ENCODE results near the gene FANCI. TPM values are rescaled to one million over a fixed set of nuclear protein-coding genes. Genes with fewer than 3 reads are reported as not detected.

Gene FANCI
- total and polyA plus RNA-seq, 2 of the 13 experiments (the other 11 are each of a cell fraction or from before 2014, with no cell fraction given): 15.7 to 68.8 TPM

DNA sequence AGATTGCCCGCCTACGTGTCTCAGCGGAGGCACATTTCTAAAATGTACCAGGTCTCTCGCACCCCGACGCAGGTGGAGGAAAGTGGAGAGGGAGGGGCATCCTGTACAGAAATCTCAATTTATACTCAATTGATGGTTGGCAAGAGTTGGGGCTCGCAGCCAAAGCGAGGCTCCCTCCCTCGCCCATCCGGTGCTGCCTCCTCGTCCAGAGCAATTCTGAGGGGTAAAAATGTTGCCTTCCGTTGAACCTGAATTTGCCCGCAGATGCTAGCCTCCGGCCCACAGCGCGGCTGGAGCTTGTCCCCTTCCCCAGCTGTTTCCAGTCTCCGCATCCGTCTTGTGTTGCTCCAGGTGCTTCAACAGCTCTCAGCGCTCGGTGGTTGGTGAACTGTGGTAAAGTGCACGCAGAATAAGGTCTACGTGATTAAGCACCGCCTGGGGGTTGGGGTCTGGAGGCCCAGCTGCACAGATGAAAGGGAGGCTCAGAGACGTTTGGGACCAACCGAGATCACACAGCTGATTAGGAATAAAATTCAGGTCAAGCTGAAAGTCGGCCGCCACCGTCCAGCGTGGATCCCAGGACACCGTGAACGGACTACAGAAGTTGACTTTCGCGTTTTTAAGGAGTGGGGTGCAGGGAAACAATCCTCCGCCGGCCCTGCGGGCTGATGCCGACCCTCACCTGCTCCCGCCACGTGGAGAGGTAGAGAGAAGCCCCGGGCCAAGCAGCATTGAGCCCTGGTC is 91.7 kb downstream of the FANCI start:
- BruUV-seq (replicated peaks): no TSS peak
- H3K4me2 ChIP-seq (ENCODE audit: low read depth, low read length): peak overlapping the region; percentile 85
- ChIA-PET CTCF (ENCODE audit: low intra/inter-chr PET ratio, low total read pairs) (no interaction called here), POLR2A (interaction anchor here (0.8 to 1.3 kb wide), 7 partner anchors 9 to 247 kb away, joined by 3 to 9 read pairs (median 4); partner anchors contain the start of genes ABHD2 and TICRR)
- intact Hi-C loops (cut with micrococcal nuclease; ENCODE audit: unreplicated experiment) (no loop called here), in situ Hi-C loops (cut with HindIII; ENCODE audit: extremely low pct_ligation_motif_present, low pct_unique_long_range_greater_than_20kb) (no loop called here)
- under 1% methylated on average over 21 of the region's 40 CpGs for WGBS (ENCODE audit: low lambda C conversion rate)
- peak overlapping the region; percentile 0 for H2AFZ ChIP-seq (ENCODE audit: low read length)
- peaks cover 7% of the 10 kb centered on the region; the same call in 1 of the 2 replicates for H4K20me1 ChIP-seq (ENCODE audit: insufficient read depth, low read length)
- peak overlapping the region; percentile 47 to 76 (median 69) for H3K4me3 ChIP-seq (replicated peaks in 1 of 3; ENCODE audit: insufficient read depth in 1 of 3, low read depth in 2 of 3, low read length in 3 of 3)
- DNase-seq (ENCODE audit: low spot score) (peak; percentile 10), ATAC-seq (peak; percentile 5; the same call in 2 of the 3 replicates), FAIRE-seq (no peak)
- H3K9ac ChIP-seq (ENCODE audit: insufficient read depth, low read depth, low read length): peak overlapping the region; percentile 50; the same call in 1 of the 2 replicates
- peaks cover 0 to 5% of the 10 kb centered on the region in 2 experiments; a peak in 1 of 5 replicates for H3K27me3 ChIP-seq (ENCODE audit: control insufficient read depth in 1 of 2, insufficient read depth in 2 of 2, low read length in 2 of 2)
- H3K79me2 ChIP-seq (ENCODE audit: insufficient read depth, low read length): peaks cover 27% of the 10 kb centered on the region
- H3K4me1 ChIP-seq (ENCODE audit: insufficient read depth, low read length): peaks cover 52% of the 10 kb centered on the region
- H3K9me3 ChIP-seq (ENCODE audit: low read length): no peaks in the 10 kb centered on the region
- H3K27ac ChIP-seq (ENCODE audit: extremely low read length, insufficient read depth, low read length): no peak overlapping the region
- H3K36me3 ChIP-seq (replicated peaks in 1 of 2; ENCODE audit: control insufficient read depth in 1 of 2, insufficient read depth in 2 of 2, low read length in 2 of 2): peaks cover 11 to 22% of the 10 kb centered on the region in 2 experiments
- TF ChIP-seq ZNF788 (CRISPR knock-in tag; IDR thresholded peaks at IDR 0.05; ENCODE audit: borderline replicate concordance) (no peak), ZNF672 (CRISPR knock-in tag; IDR thresholded peaks at IDR 0.05) (0 out of 2 replicates have a peak, but pooled peaks have one; percentile 9), ZFP41 (CRISPR knock-in tag; IDR thresholded peaks at IDR 0.05; ENCODE audit: borderline replicate concordance) (no peak), NFATC3 (CRISPR knock-in tag; IDR thresholded peaks at IDR 0.05) (no peak), ATF1 (CRISPR knock-in tag; IDR thresholded peaks at IDR 0.05) (peak; percentile 32), SUZ12 (IDR thresholded peaks at IDR 0.05; ENCODE audit: low read depth, low read length) (no peak), ZNF598 (CRISPR knock-in tag; IDR thresholded peaks at IDR 0.05; ENCODE audit: borderline replicate concordance) (no peak), MIER3 (CRISPR knock-in tag; IDR thresholded peaks at IDR 0.05; ENCODE audit: borderline replicate concordance) (no peak), HNRNPH1 (optimal IDR thresholded peaks at IDR 0.05; ENCODE audit: low read depth, low read length) (no peak), GATA4 (IDR thresholded peaks at IDR 0.05; ENCODE audit: borderline replicate concordance, low read depth) (no peak), HOXA7 (CRISPR knock-in tag; IDR thresholded peaks at IDR 0.05) (peak; percentile 78; the same call in 1 of the 2 replicates), SSRP1 (CRISPR knock-in tag; IDR thresholded peaks at IDR 0.05) (peak; percentile 93; the same call in 1 of the 2 replicates), MEIS2 (CRISPR knock-in tag; IDR thresholded peaks at IDR 0.05) (no peak), ZNF577 (CRISPR knock-in tag; IDR thresholded peaks at IDR 0.05; ENCODE audit: borderline replicate concordance, low read depth) (no peak), ZZZ3 (CRISPR knock-in tag; IDR thresholded peaks at IDR 0.05; ENCODE audit: borderline replicate concordance) (no peak), CHCHD3 (CRISPR knock-in tag; IDR thresholded peaks at IDR 0.05) (0 out of 2 replicates have a peak, but pooled peaks have one; percentile 4)
- TF ChIP-seq, protein P1, sequence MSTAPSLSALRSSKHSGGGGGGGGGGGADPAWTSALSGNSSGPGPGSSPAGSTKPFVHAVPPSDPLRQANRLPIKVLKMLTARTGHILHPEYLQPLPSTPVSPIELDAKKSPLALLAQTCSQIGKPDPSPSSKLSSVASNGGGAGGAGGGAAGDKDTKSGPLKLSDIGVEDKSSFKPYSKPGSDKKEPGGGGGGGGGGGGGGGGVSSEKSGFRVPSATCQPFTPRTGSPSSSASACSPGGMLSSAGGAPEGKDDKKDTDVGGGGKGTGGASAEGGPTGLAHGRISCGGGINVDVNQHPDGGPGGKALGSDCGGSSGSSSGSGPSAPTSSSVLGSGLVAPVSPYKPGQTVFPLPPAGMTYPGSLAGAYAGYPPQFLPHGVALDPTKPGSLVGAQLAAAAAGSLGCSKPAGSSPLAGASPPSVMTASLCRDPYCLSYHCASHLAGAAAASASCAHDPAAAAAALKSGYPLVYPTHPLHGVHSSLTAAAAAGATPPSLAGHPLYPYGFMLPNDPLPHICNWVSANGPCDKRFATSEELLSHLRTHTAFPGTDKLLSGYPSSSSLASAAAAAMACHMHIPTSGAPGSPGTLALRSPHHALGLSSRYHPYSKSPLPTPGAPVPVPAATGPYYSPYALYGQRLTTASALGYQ (CRISPR knock-in tag; IDR thresholded peaks at IDR 0.05): no peak
- TF ChIP-seq, protein P2, sequence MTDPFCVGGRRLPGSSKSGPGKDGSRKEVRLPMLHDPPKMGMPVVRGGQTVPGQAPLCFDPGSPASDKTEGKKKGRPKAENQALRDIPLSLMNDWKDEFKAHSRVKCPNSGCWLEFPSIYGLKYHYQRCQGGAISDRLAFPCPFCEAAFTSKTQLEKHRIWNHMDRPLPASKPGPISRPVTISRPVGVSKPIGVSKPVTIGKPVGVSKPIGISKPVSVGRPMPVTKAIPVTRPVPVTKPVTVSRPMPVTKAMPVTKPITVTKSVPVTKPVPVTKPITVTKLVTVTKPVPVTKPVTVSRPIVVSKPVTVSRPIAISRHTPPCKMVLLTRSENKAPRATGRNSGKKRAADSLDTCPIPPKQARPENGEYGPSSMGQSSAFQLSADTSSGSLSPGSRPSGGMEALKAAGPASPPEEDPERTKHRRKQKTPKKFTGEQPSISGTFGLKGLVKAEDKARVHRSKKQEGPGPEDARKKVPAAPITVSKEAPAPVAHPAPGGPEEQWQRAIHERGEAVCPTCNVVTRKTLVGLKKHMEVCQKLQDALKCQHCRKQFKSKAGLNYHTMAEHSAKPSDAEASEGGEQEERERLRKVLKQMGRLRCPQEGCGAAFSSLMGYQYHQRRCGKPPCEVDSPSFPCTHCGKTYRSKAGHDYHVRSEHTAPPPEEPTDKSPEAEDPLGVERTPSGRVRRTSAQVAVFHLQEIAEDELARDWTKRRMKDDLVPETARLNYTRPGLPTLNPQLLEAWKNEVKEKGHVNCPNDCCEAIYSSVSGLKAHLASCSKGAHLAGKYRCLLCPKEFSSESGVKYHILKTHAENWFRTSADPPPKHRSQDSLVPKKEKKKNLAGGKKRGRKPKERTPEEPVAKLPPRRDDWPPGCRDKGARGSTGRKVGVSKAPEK (CRISPR knock-in tag; IDR thresholded peaks at IDR 0.05; ENCODE audit: borderline replicate concordance): 0 out of 2 replicates have a peak, but pooled peaks have one; percentile 22
- TF ChIP-seq, protein P3, sequence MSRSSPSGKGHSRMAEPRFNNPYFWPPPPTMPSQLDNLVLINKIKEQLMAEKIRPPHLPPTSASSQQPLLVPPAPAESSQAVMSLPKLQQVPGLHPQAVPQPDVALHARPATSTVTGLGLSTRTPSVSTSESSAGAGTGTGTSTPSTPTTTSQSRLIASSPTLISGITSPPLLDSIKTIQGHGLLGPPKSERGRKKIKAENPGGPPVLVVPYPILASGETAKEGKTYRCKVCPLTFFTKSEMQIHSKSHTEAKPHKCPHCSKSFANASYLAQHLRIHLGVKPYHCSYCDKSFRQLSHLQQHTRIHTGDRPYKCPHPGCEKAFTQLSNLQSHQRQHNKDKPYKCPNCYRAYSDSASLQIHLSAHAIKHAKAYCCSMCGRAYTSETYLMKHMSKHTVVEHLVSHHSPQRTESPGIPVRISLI (CRISPR knock-in tag; IDR thresholded peaks at IDR 0.05; ENCODE audit: borderline replicate concordance): no peak

All from HepG2 (cell line).